Measurements from ENCODE around the gene BTBD16. TPM values are rescaled to one million over a fixed set of nuclear protein-coding genes. Genes with fewer than 3 reads are reported as not detected.

BTBD16 gene
- total and polyA plus RNA-seq, 3 donors from 2014 or later = 4.9 to 21.3 (median 5.3) TPM

GRCh38 chr10:122352817-122353525 lies 81.9 kb downstream of the BTBD16 start:
- Histone ChIP-seq H3K4me3 (no peak overlapping the region), H3K36me3 (ENCODE audit: low read depth, missing control alignments) (no peaks in the 10 kb centered on the region), H3K9me3 (no peaks in the 10 kb centered on the region), H3K27me3 (no peaks in the 10 kb centered on the region), H3K4me1 (no peaks in the 10 kb centered on the region), H3K27ac (no peak overlapping the region)
- TF ChIP-seq POLR2A (IDR thresholded peaks at IDR 0.05) = no peak
- no peak for TF ChIP-seq CTCF (IDR thresholded peaks at IDR 0.05)
- intact Hi-C loops (cut with DNase I; ENCODE audit: low total_unique reads) = no loop called here
- DNase-seq = no peak
- 70 to 78% methylated on average over 8 of the region's 8 CpGs for WGBS, 2 donors

DNA sequence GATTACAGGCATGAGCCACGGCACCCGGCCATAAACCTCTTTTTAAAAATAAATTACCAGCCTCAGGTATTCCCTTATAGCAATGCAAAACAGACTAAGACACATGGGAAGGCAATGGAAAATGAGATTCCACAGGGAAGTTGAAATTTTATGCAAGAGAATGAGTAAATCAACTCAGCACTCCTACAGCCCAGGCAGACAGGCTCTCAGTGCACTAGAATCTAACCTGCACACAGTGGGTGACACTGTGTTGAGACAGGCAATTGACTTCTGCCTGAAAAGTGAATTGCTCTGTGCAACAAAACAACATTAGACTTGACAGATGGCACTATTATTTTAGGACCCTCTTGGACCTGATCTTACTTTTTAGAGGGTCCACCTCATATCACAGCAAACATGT lies 83.3 kb downstream of the BTBD16 start:
- DNase-seq = no peak
- Histone ChIP-seq H3K4me1 (no peaks in the 10 kb centered on the region), H3K4me3 (no peak overlapping the region), H3K9me3 (no peaks in the 10 kb centered on the region), H3K36me3 (ENCODE audit: low read depth, missing control alignments) (no peaks in the 10 kb centered on the region), H3K27ac (no peak overlapping the region), H3K27me3 (no peaks in the 10 kb centered on the region)
- 83 to 87% methylated on average over 2 of the region's 2 CpGs for WGBS, 2 donors
- TF ChIP-seq POLR2A (IDR thresholded peaks at IDR 0.05) = no peak
- no peak for TF ChIP-seq CTCF (IDR thresholded peaks at IDR 0.05)
- intact Hi-C loops (cut with DNase I; ENCODE audit: low total_unique reads) = no loop called here

DNA sequence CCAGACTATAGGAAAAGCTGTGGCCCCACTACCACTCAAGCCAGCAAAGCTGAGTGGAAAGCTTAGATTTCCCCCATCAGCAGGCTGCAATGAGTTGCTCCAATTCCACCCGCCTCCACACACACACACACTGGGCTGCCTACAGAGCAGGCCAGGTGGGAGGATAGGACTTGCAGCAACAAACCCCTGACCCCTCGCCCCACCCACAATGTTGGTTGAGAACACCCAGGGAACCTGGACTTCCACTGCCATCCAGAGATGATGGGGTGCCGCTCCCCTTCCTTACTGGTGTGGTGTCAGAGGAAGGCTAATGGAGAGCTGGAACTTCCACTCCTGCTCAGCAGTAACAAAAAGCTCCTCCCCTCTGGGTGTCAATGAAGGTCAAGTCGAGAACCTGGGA lies 86.6 kb downstream of the BTBD16 start:
- no peaks in the 10 kb centered on the region for H3K4me1 ChIP-seq
- DNase-seq = no peak
- H3K4me3 ChIP-seq = no peak overlapping the region
- H3K9me3 ChIP-seq = no peaks in the 10 kb centered on the region
- no peak overlapping the region for H3K27ac ChIP-seq
- no peak for TF ChIP-seq POLR2A (IDR thresholded peaks at IDR 0.05)
- no peak for TF ChIP-seq CTCF (IDR thresholded peaks at IDR 0.05)
- H3K36me3 ChIP-seq (ENCODE audit: low read depth, missing control alignments) = no peaks in the 10 kb centered on the region
- H3K27me3 ChIP-seq = no peaks in the 10 kb centered on the region
- intact Hi-C loops (cut with DNase I; ENCODE audit: low total_unique reads) = no loop called here
- WGBS, 2 donors = 89 to 93% methylated on average over 3 to 4 of the region's 4 CpGs

- Histone ChIP-seq H3K27me3 (no peaks in the 10 kb centered on the region), H3K27ac (no peak overlapping the region), H3K9me3 (no peaks in the 10 kb centered on the region), H3K36me3 (ENCODE audit: low read depth, missing control alignments) (no peaks in the 10 kb centered on the region), H3K4me1 (no peaks in the 10 kb centered on the region), H3K4me3 (no peak overlapping the region)
- intact Hi-C loops (cut with DNase I; ENCODE audit: low total_unique reads) = no loop called here
- 86 to 93% methylated on average over 2 of the region's 2 CpGs for WGBS, 2 donors
- no peak for DNase-seq
- TF ChIP-seq CTCF (IDR thresholded peaks at IDR 0.05) (no peak), POLR2A (IDR thresholded peaks at IDR 0.05) (no peak)
These were observed 88.5 kb downstream of the BTBD16 start for GRCh38 chr10:122359621-122360020.

- 76 to 97% methylated on average over 1 of the region's 1 CpG for WGBS, 2 donors
- TF ChIP-seq CTCF (IDR thresholded peaks at IDR 0.05) (no peak), POLR2A (IDR thresholded peaks at IDR 0.05) (no peak)
- DNase-seq = no peak
These were observed 90.0 kb downstream of the BTBD16 start for GRCh38 chr10:122361046-122361445.

More at GRCh38 chr10:122361046-122361445, 90.0 kb downstream of the BTBD16 start:
- no peaks in the 10 kb centered on the region for H3K4me1 ChIP-seq
- H3K9me3 ChIP-seq = no peaks in the 10 kb centered on the region
- H3K4me3 ChIP-seq = no peak overlapping the region
- H3K27me3 ChIP-seq = no peaks in the 10 kb centered on the region
- no peak overlapping the region for H3K27ac ChIP-seq
- no peaks in the 10 kb centered on the region for H3K36me3 ChIP-seq (ENCODE audit: low read depth, missing control alignments)
- intact Hi-C loops (cut with DNase I; ENCODE audit: low total_unique reads) = no loop called here

All from testis (tissue), 3 donors.